Right lung (tissue), 5 donors: ENCODE measurements around the gene BAZ1A. TPM values are rescaled to one million over a fixed set of nuclear protein-coding genes. Genes with fewer than 3 reads are reported as not detected.
"Not testable (repeated sequence)": the region's sequence is repeated elsewhere in the genome, so short reads cannot be mapped to it uniquely, and the experiment has no call there.

Experiments used
- DNase-seq, 2 donors: peaks; one replicate each; pipeline ENCODE4 v3.0.0-alpha.2; 2013
- polyA plus RNA-seq, 5 donors: library from polyadenylated mRNA; unstranded; fragments of 120-200 nt; gene quantifications; one replicate each; pipeline versions ENCODE4 v1.2.1 to v1.2.3, GENCODE V29; 2013; ENCODE audit warnings: inconsistent platforms in 1 of 5, low replicate concordance in 1 of 5; ENCODE audit not compliant: insufficient read length in 5 of 5, insufficient read depth in 1 of 5

BAZ1A gene
- polyA plus RNA-seq, 5 donors: 28.0 to 40.6 (median 36.7) TPM

GRCh38 chr14:34857689-34858449 is 17.3 kb downstream of the BAZ1A start:
- DNase-seq: no peak

- DNase-seq: no peak
Observed at GRCh38 chr14:34853041-34853440, 22.1 kb downstream of the BAZ1A start.

- DNase-seq: no peak
Observed at GRCh38 chr14:34851395-34851794, 23.8 kb downstream of the BAZ1A start.

GRCh38 chr14:34845869-34846268 is 29.3 kb downstream of the BAZ1A start:
- no peak for DNase-seq

- DNase-seq: no peak
Observed at GRCh38 chr14:34843011-34843554, 32.1 kb downstream of the BAZ1A start.

GRCh38 chr14:34837801-34838322 is 37.3 kb downstream of the BAZ1A start:
- no peak for DNase-seq

- DNase-seq: no peak
Observed at GRCh38 chr14:34835312-34835711, 39.8 kb downstream of the BAZ1A start.

GRCh38 chr14:34833549-34834523 is 41.3 kb downstream of the BAZ1A start:
- no peak for DNase-seq

GRCh38 chr14:34826661-34827060 is 48.5 kb downstream of the BAZ1A start:
- DNase-seq: no peak

- DNase-seq: no peak
Observed at GRCh38 chr14:34824826-34825225, 50.3 kb downstream of the BAZ1A start.

GRCh38 chr14:34824256-34824655 is 50.9 kb downstream of the BAZ1A start:
- DNase-seq: no peak

GRCh38 chr14:34817768-34818167 is 57.4 kb downstream of the BAZ1A start:
- DNase-seq: no peak

- no peak for DNase-seq
Observed at GRCh38 chr14:34810028-34810427, 65.1 kb downstream of the BAZ1A start.

- no peak for DNase-seq
Observed at GRCh38 chr14:34806257-34806656, 68.9 kb downstream of the BAZ1A start.

GRCh38 chr14:34804933-34805332 is 70.2 kb downstream of the BAZ1A start:
- no peak for DNase-seq

- DNase-seq: not testable (repeated sequence)
Observed at GRCh38 chr14:34798861-34799260, 76.3 kb downstream of the BAZ1A start.

- DNase-seq: no peak
Observed at GRCh38 chr14:34797747-34798583, 77.2 kb downstream of the BAZ1A start.

- peak; percentile 18 to 40 for DNase-seq
Observed at GRCh38 chr14:34796902-34797301, 78.3 kb downstream of the BAZ1A start.

- no peak for DNase-seq
Observed at GRCh38 chr14:34794941-34795340, 80.2 kb downstream of the BAZ1A start.

- DNase-seq: no peak
Observed at GRCh38 chr14:34794217-34794616, 80.9 kb downstream of the BAZ1A start.

- no peak for DNase-seq
Observed at GRCh38 chr14:34792598-34792997, 82.6 kb downstream of the BAZ1A start.
